GM23338 (cell line): ENCODE measurements around the gene ENTHD1. TPM values are rescaled to one million over a fixed set of nuclear protein-coding genes. Genes with fewer than 3 reads are reported as not detected.

ENCODE experiments used
- ATAC-seq: fragments of 200-7000 bp; cut with Tn5 transposase; 3 replicates; pipeline ENCODE4 v1.9.1; 2020
- DNase-seq: peaks from one replicate; pipeline ENCODE4 v3.0.0-alpha.2; 2015; ENCODE audit warnings: low spot score
- H2AFZ ChIP-seq: fragments of 200-600 bp; sonication (generic); 2 replicates; pipeline ENCODE4 v1.8.0; 2016; ENCODE audit warnings: antibody characterized with exemption, mild to moderate bottlenecking, moderate library complexity
- H3F3A ChIP-seq: fragments of 200-600 bp; sonication (generic); replicated peaks from 2 replicates; pipeline ENCODE4 v1.8.0; 2017; ENCODE audit warnings: antibody characterized with exemption, mixed run types, low read depth
- H3K27ac ChIP-seq: fragments of 200-600 bp; sonication (generic); 2 replicates; pipeline ENCODE4 v1.6.1; 2016; ENCODE audit warnings: low read depth
- H3K27me3 ChIP-seq: fragments of 200-600 bp; sonication (generic); 2 replicates; pipeline ENCODE4 v1.8.0; 2016; ENCODE audit warnings: mild to moderate bottlenecking, mixed run types, moderate library complexity; ENCODE audit not compliant: insufficient read depth
- H3K36me3 ChIP-seq: fragments of 200-600 bp; sonication (generic); 2 replicates; pipeline ENCODE4 v1.8.0; 2016; ENCODE audit warnings: mild to moderate bottlenecking; ENCODE audit not compliant: insufficient read depth
- H3K4me1 ChIP-seq: fragments of 200-600 bp; sonication (generic); 2 replicates; pipeline ENCODE4 v1.8.0; 2016; ENCODE audit warnings: mild to moderate bottlenecking, moderate library complexity; ENCODE audit not compliant: insufficient read depth
- H3K4me2 ChIP-seq: fragments of 200-600 bp; sonication (generic); 2 replicates; pipeline ENCODE4 v1.7.1; 2017; ENCODE audit warnings: mixed run types
- H3K4me3 ChIP-seq: fragments of 200-600 bp; sonication (generic); 2 replicates; pipeline ENCODE4 v1.6.1; 2016; ENCODE audit warnings: mixed run types
- H3K79me2 ChIP-seq: fragments of 200-600 bp; sonication (generic); replicated peaks from 2 replicates; pipeline ENCODE4 v1.8.0; 2017; ENCODE audit warnings: mild to moderate bottlenecking; ENCODE audit not compliant: insufficient read depth
- H3K9me2 ChIP-seq: fragments of 200-600 bp; sonication (generic); 2 replicates; pipeline ENCODE4 v1.8.0; 2017; ENCODE audit not compliant: insufficient read depth
- H4K20me1 ChIP-seq: fragments of 200-600 bp; sonication (generic); replicated peaks from 2 replicates; pipeline ENCODE4 v1.8.0; 2017; ENCODE audit warnings: mild to moderate bottlenecking; ENCODE audit not compliant: insufficient read depth
- H3K27ac Mint-ChIP-seq: 2 replicates; pipeline ENCODE4 v1.8.0; 2020; ENCODE audit warnings: inconsistent platforms, mild to moderate bottlenecking, moderate library complexity, mixed read lengths
- H3K27me3 Mint-ChIP-seq: 3 replicates; pipeline ENCODE4 v1.8.0; 2022; ENCODE audit warnings: low read depth, mild to moderate bottlenecking, moderate library complexity, mixed read lengths, inconsistent platforms; ENCODE audit not compliant: insufficient read depth, poor library complexity
- H3K36me3 Mint-ChIP-seq: 3 replicates; pipeline ENCODE4 v1.8.0; 2021; ENCODE audit warnings: low read depth, mild to moderate bottlenecking, inconsistent platforms, moderate library complexity, mixed read lengths
- H3K4me1 Mint-ChIP-seq: 3 replicates; pipeline ENCODE4 v1.8.0; 2020; ENCODE audit warnings: mild to moderate bottlenecking, inconsistent platforms, mixed read lengths
- H3K4me3 Mint-ChIP-seq: 3 replicates; pipeline ENCODE4 v1.8.0; 2021; ENCODE audit warnings: moderate library complexity, mild to moderate bottlenecking, inconsistent platforms, mixed read lengths
- H3K9me3 Mint-ChIP-seq: 3 replicates; pipeline ENCODE4 v1.8.0; 2020; ENCODE audit warnings: moderate library complexity, mild to moderate bottlenecking, inconsistent platforms, mixed read lengths
- CREB1 ChIP-seq: fragments of 250-450 bp; sonication (Bioruptor Pico); IDR thresholded peaks from 2 replicates; pipeline ENCODE4 v1.5.0; 2020; ENCODE audit warnings: low read depth, mild to moderate bottlenecking, moderate library complexity
- EZH2 ChIP-seq: fragments of 200-600 bp; sonication (generic); IDR thresholded peaks from one replicate; pipeline ENCODE4 v1.8.0; 2017; ENCODE audit warnings: antibody characterized with exemption, mild to moderate bottlenecking, low read depth; ENCODE audit not compliant: unreplicated experiment
- EZH2phosphoT487 ChIP-seq: fragments of 200-600 bp; sonication (generic); IDR thresholded peaks from one replicate; pipeline ENCODE4 v1.8.1; 2018; ENCODE audit warnings: antibody characterized with exemption; ENCODE audit not compliant: unreplicated experiment
- JUNB ChIP-seq: IDR thresholded peaks from one replicate; pipeline ENCODE4 v1.6.1; 2016; ENCODE audit warnings: antibody characterized with exemption; ENCODE audit not compliant: unreplicated experiment
- NANOG ChIP-seq: IDR thresholded peaks from 2 replicates; pipeline ENCODE4 v1.6.1; 2016; ENCODE audit warnings: antibody characterized with exemption, borderline replicate concordance
- POLR2AphosphoS5 ChIP-seq: IDR thresholded peaks from 2 replicates; pipeline ENCODE4 v1.6.1; 2016; ENCODE audit warnings: antibody characterized with exemption, low read depth
- STAT1 ChIP-seq: IDR thresholded peaks from one replicate; pipeline ENCODE4 v1.6.1; 2016; ENCODE audit warnings: antibody characterized with exemption; ENCODE audit not compliant: unreplicated experiment
- ZNF114 ChIP-seq: fragments of 250-450 bp; sonication (Bioruptor Pico); IDR thresholded peaks from 2 replicates; pipeline ENCODE4 v1.5.0; 2020; ENCODE audit warnings: mild to moderate bottlenecking, moderate library complexity
- ZNF331 ChIP-seq: fragments of 250-450 bp; sonication (Bioruptor Pico); IDR thresholded peaks from 2 replicates; pipeline ENCODE4 v1.5.0; 2020; ENCODE audit warnings: low read depth, mild to moderate bottlenecking, moderate library complexity
- polyA plus RNA-seq: library from polyadenylated mRNA; unstranded; fragments of >200 nt; fragmentation: Nextera tagmentation; extraction: Ambion mirVana; gene quantifications from 2 replicates; pipeline ENCODE4 v1.2.1, GENCODE V29; 2016
- total RNA-seq: library from RNA; depleted of rRNA; stranded (reverse); fragments of >200 nt; shearing (Covaris generic); gene quantifications from 2 replicates; pipeline ENCODE4 v1.2.3, GENCODE V29; 2014
- TF ChIP-seq, protein P1 (sequence below): fragments of 250-450 bp; sonication (Bioruptor Pico); IDR thresholded peaks from 2 replicates; pipeline ENCODE4 v1.5.0; 2020; ENCODE audit warnings: mild to moderate bottlenecking, moderate library complexity
- TF ChIP-seq, protein P2 (sequence below): IDR thresholded peaks from one replicate; pipeline ENCODE4 v1.6.1; 2018; ENCODE audit warnings: antibody characterized with exemption; ENCODE audit not compliant: unreplicated experiment
- TF ChIP-seq, protein P3 (sequence below): IDR thresholded peaks from 2 replicates; pipeline ENCODE4 v1.6.1; 2016; ENCODE audit warnings: antibody characterized with exemption
- TF ChIP-seq, protein P4 (sequence below), 2 experiments: fragments of 200-600 bp in 1 of 2; sonication (generic) in 1 of 2; conservative IDR thresholded peaks; 2 replicates each; pipeline versions ENCODE4 v1.5.1 to v1.6.1; 2016 to 2017; ENCODE audit warnings: antibody characterized with exemption in 2 of 2, low read depth in 2 of 2, mild to moderate bottlenecking in 2 of 2, moderate library complexity in 1 of 2

Gene ENTHD1
- total and polyA plus RNA-seq, 2 experiments from 2014 or later, result not detected

DNA sequence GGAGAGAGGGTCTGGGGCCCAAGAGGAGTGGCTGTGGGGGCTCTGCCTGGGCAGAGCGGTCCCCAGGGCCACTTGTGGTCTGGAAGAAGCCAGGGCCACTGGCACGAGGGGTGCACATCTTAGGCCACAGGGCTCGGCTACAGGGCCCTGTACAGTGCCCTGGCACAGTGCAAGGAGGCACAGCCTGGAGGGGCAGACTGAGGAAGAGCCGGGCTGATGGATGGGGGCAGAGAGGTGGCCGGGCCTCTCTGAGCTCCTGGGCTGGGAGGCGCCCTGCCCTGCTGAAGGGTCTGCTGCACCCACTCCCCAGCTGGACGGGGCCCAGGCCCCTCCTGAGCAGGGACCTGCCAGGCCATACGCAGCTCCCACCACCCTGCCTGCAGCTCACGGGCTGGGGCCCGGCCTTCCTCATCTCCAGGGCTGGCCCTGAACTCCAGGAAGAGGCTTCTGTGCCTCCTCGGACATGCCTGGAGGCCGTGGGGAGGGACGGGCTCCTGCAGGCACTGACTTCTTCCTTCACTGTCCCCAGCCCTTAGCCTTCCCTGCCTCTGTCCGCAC, 199.5 kb downstream of the ENTHD1 start:
- Mint-ChIP-seq H3K27ac (no peak overlapping the region), H3K27me3 (peaks cover 9% of the 10 kb centered on the region), H3K4me3 (no peak overlapping the region), H3K36me3 (no peaks in the 10 kb centered on the region), H3K9me3 (no peaks in the 10 kb centered on the region), H3K4me1 (peaks cover 10% of the 10 kb centered on the region; the same call in 1 of the 3 replicates)
- Histone ChIP-seq H3K4me3 (no peak overlapping the region), H3K79me2 (no peaks in the 10 kb centered on the region), H3K4me1 (no peaks in the 10 kb centered on the region), H3K27me3 (no peaks in the 10 kb centered on the region), H3K9me2 (no peaks in the 10 kb centered on the region), H3F3A (no peaks in the 10 kb centered on the region), H4K20me1 (no peaks in the 10 kb centered on the region), H3K36me3 (no peaks in the 10 kb centered on the region), H3K27ac (no peak overlapping the region), H2AFZ (peak overlapping the region; percentile 69; the same call in 1 of the 2 replicates), H3K4me2 (no peak overlapping the region)
- TF ChIP-seq, protein P1, sequence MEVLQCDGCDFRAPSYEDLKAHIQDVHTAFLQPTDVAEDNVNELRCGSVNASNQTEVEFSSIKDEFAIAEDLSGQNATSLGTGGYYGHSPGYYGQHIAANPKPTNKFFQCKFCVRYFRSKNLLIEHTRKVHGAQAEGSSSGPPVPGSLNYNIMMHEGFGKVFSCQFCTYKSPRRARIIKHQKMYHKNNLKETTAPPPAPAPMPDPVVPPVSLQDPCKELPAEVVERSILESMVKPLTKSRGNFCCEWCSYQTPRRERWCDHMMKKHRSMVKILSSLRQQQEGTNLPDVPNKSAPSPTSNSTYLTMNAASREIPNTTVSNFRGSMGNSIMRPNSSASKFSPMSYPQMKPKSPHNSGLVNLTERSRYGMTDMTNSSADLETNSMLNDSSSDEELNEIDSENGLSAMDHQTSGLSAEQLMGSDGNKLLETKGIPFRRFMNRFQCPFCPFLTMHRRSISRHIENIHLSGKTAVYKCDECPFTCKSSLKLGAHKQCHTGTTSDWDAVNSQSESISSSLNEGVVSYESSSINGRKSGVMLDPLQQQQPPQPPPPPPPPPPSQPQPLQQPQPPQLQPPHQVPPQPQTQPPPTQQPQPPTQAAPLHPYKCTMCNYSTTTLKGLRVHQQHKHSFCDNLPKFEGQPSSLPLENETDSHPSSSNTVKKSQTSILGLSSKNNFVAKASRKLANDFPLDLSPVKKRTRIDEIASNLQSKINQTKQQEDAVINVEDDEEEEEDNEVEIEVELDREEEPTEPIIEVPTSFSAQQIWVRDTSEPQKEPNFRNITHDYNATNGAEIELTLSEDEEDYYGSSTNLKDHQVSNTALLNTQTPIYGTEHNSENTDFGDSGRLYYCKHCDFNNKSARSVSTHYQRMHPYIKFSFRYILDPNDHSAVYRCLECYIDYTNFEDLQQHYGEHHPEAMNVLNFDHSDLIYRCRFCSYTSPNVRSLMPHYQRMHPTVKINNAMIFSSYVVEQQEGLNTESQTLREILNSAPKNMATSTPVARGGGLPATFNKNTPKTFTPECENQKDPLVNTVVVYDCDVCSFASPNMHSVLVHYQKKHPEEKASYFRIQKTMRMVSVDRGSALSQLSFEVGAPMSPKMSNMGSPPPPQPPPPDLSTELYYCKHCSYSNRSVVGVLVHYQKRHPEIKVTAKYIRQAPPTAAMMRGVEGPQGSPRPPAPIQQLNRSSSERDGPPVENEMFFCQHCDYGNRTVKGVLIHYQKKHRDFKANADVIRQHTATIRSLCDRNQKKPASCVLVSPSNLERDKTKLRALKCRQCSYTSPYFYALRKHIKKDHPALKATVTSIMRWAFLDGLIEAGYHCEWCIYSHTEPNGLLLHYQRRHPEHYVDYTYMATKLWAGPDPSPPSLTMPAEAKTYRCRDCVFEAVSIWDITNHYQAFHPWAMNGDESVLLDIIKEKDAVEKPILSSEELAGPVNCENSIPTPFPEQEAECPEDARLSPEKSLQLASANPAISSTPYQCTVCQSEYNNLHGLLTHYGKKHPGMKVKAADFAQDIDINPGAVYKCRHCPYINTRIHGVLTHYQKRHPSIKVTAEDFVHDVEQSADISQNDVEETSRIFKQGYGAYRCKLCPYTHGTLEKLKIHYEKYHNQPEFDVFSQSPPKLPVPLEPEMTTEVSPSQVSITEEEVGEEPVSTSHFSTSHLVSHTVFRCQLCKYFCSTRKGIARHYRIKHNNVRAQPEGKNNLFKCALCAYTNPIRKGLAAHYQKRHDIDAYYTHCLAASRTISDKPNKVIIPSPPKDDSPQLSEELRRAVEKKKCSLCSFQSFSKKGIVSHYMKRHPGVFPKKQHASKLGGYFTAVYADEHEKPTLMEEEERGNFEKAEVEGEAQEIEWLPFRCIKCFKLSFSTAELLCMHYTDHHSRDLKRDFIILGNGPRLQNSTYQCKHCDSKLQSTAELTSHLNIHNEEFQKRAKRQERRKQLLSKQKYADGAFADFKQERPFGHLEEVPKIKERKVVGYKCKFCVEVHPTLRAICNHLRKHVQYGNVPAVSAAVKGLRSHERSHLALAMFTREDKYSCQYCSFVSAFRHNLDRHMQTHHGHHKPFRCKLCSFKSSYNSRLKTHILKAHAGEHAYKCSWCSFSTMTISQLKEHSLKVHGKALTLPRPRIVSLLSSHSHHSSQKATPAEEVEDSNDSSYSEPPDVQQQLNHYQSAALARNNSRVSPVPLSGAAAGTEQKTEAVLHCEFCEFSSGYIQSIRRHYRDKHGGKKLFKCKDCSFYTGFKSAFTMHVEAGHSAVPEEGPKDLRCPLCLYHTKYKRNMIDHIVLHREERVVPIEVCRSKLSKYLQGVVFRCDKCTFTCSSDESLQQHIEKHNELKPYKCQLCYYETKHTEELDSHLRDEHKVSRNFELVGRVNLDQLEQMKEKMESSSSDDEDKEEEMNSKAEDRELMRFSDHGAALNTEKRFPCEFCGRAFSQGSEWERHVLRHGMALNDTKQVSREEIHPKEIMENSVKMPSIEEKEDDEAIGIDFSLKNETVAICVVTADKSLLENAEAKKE (CRISPR knock-in tag), result no peak
- TF ChIP-seq NANOG, result no peak
- TF ChIP-seq EZH2phosphoT487, result no peak
- TF ChIP-seq, protein P2, sequence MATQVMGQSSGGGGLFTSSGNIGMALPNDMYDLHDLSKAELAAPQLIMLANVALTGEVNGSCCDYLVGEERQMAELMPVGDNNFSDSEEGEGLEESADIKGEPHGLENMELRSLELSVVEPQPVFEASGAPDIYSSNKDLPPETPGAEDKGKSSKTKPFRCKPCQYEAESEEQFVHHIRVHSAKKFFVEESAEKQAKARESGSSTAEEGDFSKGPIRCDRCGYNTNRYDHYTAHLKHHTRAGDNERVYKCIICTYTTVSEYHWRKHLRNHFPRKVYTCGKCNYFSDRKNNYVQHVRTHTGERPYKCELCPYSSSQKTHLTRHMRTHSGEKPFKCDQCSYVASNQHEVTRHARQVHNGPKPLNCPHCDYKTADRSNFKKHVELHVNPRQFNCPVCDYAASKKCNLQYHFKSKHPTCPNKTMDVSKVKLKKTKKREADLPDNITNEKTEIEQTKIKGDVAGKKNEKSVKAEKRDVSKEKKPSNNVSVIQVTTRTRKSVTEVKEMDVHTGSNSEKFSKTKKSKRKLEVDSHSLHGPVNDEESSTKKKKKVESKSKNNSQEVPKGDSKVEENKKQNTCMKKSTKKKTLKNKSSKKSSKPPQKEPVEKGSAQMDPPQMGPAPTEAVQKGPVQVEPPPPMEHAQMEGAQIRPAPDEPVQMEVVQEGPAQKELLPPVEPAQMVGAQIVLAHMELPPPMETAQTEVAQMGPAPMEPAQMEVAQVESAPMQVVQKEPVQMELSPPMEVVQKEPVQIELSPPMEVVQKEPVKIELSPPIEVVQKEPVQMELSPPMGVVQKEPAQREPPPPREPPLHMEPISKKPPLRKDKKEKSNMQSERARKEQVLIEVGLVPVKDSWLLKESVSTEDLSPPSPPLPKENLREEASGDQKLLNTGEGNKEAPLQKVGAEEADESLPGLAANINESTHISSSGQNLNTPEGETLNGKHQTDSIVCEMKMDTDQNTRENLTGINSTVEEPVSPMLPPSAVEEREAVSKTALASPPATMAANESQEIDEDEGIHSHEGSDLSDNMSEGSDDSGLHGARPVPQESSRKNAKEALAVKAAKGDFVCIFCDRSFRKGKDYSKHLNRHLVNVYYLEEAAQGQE, result no peak
- no peak for TF ChIP-seq STAT1
- TF ChIP-seq, protein P3, sequence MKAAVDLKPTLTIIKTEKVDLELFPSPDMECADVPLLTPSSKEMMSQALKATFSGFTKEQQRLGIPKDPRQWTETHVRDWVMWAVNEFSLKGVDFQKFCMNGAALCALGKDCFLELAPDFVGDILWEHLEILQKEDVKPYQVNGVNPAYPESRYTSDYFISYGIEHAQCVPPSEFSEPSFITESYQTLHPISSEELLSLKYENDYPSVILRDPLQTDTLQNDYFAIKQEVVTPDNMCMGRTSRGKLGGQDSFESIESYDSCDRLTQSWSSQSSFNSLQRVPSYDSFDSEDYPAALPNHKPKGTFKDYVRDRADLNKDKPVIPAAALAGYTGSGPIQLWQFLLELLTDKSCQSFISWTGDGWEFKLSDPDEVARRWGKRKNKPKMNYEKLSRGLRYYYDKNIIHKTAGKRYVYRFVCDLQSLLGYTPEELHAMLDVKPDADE, result no peak
- TF ChIP-seq JUNB, result no peak
- TF ChIP-seq ZNF331 (CRISPR knock-in tag), result no peak
- TF ChIP-seq, protein P4, sequence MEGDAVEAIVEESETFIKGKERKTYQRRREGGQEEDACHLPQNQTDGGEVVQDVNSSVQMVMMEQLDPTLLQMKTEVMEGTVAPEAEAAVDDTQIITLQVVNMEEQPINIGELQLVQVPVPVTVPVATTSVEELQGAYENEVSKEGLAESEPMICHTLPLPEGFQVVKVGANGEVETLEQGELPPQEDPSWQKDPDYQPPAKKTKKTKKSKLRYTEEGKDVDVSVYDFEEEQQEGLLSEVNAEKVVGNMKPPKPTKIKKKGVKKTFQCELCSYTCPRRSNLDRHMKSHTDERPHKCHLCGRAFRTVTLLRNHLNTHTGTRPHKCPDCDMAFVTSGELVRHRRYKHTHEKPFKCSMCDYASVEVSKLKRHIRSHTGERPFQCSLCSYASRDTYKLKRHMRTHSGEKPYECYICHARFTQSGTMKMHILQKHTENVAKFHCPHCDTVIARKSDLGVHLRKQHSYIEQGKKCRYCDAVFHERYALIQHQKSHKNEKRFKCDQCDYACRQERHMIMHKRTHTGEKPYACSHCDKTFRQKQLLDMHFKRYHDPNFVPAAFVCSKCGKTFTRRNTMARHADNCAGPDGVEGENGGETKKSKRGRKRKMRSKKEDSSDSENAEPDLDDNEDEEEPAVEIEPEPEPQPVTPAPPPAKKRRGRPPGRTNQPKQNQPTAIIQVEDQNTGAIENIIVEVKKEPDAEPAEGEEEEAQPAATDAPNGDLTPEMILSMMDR (conservative IDR thresholded peaks at IDR 0.05; ENCODE audit: low read depth in 2 of 2), result no peak
- no peak for TF ChIP-seq ZNF114 (CRISPR knock-in tag)
- TF ChIP-seq POLR2AphosphoS5, result no peak
- no peak for TF ChIP-seq CREB1 (CRISPR knock-in tag)
- no peak for TF ChIP-seq EZH2
- DNase-seq, result no peak
- no peak for ATAC-seq
